Measurements from ENCODE around the gene VDR.

DNA sequence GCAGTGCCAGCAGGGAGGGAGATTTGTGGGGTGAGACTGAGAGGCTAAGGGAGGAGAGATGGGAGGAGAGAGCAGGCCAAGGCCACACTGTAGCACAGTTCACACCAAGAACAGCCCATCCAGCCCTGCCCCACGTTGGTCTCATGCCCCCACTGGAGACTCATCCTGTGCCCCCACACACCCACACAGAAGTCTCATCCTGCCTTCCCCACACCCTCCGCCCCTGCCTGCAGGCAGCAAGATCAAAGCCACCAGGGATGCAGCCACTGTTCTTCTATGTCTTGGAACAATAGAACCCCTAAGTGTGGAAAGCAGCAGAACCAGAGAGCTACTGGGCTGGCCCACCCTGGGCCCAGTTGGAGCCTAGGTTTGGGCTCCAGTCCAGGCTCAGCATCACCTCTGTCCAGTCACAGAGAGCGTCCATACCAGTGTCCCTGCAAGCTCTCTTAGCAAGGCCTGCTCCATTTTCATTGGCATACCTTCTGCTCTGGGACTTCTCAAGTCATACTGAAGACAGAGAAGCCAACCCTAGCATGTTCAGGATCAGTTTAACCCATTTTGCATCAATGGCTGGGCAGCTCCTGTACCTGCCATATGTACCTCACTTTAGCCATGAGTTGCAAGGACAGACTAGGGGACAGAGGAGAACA, 53.4 kb downstream of the VDR start:
- TF ChIP-seq ZNF70 (CRISPR knock-in tag; IDR thresholded peaks at IDR 0.05) (no peak), TOX (CRISPR knock-in tag; IDR thresholded peaks at IDR 0.05; ENCODE audit: borderline replicate concordance) (no peak), RARB (CRISPR knock-in tag; IDR thresholded peaks at IDR 0.05) (no peak), ZFP3 (CRISPR knock-in tag; IDR thresholded peaks at IDR 0.05) (no peak), ISL1 (CRISPR knock-in tag; IDR thresholded peaks at IDR 0.05) (no peak)
- TF ChIP-seq, protein P1, sequence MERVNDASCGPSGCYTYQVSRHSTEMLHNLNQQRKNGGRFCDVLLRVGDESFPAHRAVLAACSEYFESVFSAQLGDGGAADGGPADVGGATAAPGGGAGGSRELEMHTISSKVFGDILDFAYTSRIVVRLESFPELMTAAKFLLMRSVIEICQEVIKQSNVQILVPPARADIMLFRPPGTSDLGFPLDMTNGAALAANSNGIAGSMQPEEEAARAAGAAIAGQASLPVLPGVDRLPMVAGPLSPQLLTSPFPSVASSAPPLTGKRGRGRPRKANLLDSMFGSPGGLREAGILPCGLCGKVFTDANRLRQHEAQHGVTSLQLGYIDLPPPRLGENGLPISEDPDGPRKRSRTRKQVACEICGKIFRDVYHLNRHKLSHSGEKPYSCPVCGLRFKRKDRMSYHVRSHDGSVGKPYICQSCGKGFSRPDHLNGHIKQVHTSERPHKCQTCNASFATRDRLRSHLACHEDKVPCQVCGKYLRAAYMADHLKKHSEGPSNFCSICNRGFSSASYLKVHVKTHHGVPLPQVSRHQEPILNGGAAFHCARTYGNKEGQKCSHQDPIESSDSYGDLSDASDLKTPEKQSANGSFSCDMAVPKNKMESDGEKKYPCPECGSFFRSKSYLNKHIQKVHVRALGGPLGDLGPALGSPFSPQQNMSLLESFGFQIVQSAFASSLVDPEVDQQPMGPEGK (CRISPR knock-in tag; IDR thresholded peaks at IDR 0.05; ENCODE audit: borderline replicate concordance), result no peak
- TF ChIP-seq, protein P2, sequence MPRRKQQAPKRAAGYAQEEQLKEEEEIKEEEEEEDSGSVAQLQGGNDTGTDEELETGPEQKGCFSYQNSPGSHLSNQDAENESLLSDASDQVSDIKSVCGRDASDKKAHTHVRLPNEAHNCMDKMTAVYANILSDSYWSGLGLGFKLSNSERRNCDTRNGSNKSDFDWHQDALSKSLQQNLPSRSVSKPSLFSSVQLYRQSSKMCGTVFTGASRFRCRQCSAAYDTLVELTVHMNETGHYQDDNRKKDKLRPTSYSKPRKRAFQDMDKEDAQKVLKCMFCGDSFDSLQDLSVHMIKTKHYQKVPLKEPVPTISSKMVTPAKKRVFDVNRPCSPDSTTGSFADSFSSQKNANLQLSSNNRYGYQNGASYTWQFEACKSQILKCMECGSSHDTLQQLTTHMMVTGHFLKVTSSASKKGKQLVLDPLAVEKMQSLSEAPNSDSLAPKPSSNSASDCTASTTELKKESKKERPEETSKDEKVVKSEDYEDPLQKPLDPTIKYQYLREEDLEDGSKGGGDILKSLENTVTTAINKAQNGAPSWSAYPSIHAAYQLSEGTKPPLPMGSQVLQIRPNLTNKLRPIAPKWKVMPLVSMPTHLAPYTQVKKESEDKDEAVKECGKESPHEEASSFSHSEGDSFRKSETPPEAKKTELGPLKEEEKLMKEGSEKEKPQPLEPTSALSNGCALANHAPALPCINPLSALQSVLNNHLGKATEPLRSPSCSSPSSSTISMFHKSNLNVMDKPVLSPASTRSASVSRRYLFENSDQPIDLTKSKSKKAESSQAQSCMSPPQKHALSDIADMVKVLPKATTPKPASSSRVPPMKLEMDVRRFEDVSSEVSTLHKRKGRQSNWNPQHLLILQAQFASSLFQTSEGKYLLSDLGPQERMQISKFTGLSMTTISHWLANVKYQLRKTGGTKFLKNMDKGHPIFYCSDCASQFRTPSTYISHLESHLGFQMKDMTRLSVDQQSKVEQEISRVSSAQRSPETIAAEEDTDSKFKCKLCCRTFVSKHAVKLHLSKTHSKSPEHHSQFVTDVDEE (CRISPR knock-in tag; IDR thresholded peaks at IDR 0.05), result no peak
- TF ChIP-seq, protein P3, sequence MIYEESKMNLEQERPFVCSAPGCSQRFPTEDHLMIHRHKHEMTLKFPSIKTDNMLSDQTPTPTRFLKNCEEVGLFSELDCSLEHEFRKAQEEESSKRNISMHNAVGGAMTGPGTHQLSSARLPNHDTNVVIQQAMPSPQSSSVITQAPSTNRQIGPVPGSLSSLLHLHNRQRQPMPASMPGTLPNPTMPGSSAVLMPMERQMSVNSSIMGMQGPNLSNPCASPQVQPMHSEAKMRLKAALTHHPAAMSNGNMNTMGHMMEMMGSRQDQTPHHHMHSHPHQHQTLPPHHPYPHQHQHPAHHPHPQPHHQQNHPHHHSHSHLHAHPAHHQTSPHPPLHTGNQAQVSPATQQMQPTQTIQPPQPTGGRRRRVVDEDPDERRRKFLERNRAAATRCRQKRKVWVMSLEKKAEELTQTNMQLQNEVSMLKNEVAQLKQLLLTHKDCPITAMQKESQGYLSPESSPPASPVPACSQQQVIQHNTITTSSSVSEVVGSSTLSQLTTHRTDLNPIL (CRISPR knock-in tag; IDR thresholded peaks at IDR 0.05; ENCODE audit: low read depth), result no peak
